Neural progenitor cell (in vitro differentiated cells): Measurements from ENCODE around the gene RSU1. TPM values are rescaled to one million over a fixed set of nuclear protein-coding genes. Genes with fewer than 3 reads are reported as not detected.

Source experiments
- DNase-seq: peaks from one replicate; pipeline ENCODE4 v3.0.0-alpha.2; 2016; ENCODE audit warnings: low spot score
- H2AFZ ChIP-seq: fragments of 200-600 bp; sonication (generic); replicated peaks from 2 replicates; pipeline ENCODE4 v1.6.1; 2016; ENCODE audit warnings: antibody characterized with exemption
- H3F3A ChIP-seq: fragments of 200-600 bp; sonication (generic); 2 replicates; pipeline ENCODE4 v1.6.1; 2016; ENCODE audit warnings: antibody characterized with exemption, low read depth
- H3K27ac ChIP-seq: fragments of 200-600 bp; sonication (generic); 2 replicates; pipeline ENCODE4 v1.5.1; 2016; ENCODE audit warnings: mild to moderate bottlenecking
- H3K27me3 ChIP-seq: fragments of 200-600 bp; sonication (generic); 2 replicates; pipeline ENCODE4 v1.6.1; 2016; ENCODE audit warnings: mild to moderate bottlenecking, moderate library complexity
- H3K36me3 ChIP-seq: fragments of 200-600 bp; sonication (generic); 2 replicates; pipeline ENCODE4 v1.5.1; 2016
- H3K4me1 ChIP-seq: fragments of 200-600 bp; sonication (generic); 2 replicates; pipeline ENCODE4 v1.6.1; 2016; ENCODE audit warnings: mixed run types
- H3K4me2 ChIP-seq: fragments of 200-600 bp; sonication (generic); 2 replicates; pipeline ENCODE4 v1.6.1; 2016
- H3K4me3 ChIP-seq: fragments of 200-600 bp; sonication (generic); 2 replicates; pipeline ENCODE4 v1.5.1; 2016
- H3K79me2 ChIP-seq: fragments of 200-600 bp; sonication (generic); 2 replicates; pipeline ENCODE4 v1.6.1; 2016; ENCODE audit warnings: low read depth
- H3K9ac ChIP-seq: fragments of 200-600 bp; sonication (generic); 2 replicates; pipeline ENCODE4 v1.6.1; 2016
- H3K9me3 ChIP-seq: fragments of 200-600 bp; sonication (generic); 2 replicates; pipeline ENCODE4 v1.5.1; 2016; ENCODE audit warnings: low read depth
- H4K20me1 ChIP-seq: fragments of 200-600 bp; sonication (generic); 2 replicates; pipeline ENCODE4 v1.6.1; 2016; ENCODE audit warnings: low read depth
- H3K27ac Mint-ChIP-seq: 3 replicates; pipeline ENCODE4 v1.8.0; 2021; ENCODE audit warnings: mixed read lengths
- H3K27me3 Mint-ChIP-seq: 2 replicates; pipeline ENCODE4 v1.8.0; 2022; ENCODE audit warnings: low read depth, mild to moderate bottlenecking, inconsistent platforms, moderate library complexity, mixed read lengths; ENCODE audit not compliant: insufficient read depth
- H3K36me3 Mint-ChIP-seq: 3 replicates; pipeline ENCODE4 v1.8.0; 2021; ENCODE audit warnings: mixed read lengths
- H3K4me1 Mint-ChIP-seq: 3 replicates; pipeline ENCODE4 v1.8.0; 2021; ENCODE audit warnings: mixed read lengths
- H3K4me3 Mint-ChIP-seq: 3 replicates; pipeline ENCODE4 v1.8.0; 2021; ENCODE audit warnings: mild to moderate bottlenecking, moderate library complexity, mixed read lengths
- H3K9me3 Mint-ChIP-seq: 3 replicates; pipeline ENCODE4 v1.8.0; 2020; ENCODE audit warnings: mixed read lengths
- EZH2 ChIP-seq: fragments of 200-600 bp; sonication (generic); IDR thresholded peaks from 2 replicates; pipeline ENCODE4 v1.6.1; 2017; ENCODE audit warnings: antibody characterized with exemption, mild to moderate bottlenecking, moderate library complexity
- EZH2phosphoT487 ChIP-seq: fragments of 200-600 bp; sonication (generic); IDR thresholded peaks from 2 replicates; pipeline ENCODE4 v1.6.1; 2017; ENCODE audit warnings: antibody characterized with exemption
- total RNA-seq: library from RNA; depleted of rRNA; stranded (reverse); fragments of >200 nt; gene quantifications from 2 replicates; pipeline ENCODE4 v1.2.3, GENCODE V29; 2015; ENCODE audit warnings: low replicate concordance
- TF ChIP-seq, protein P1 (sequence below): fragments of 200-600 bp; sonication (generic); IDR thresholded peaks from 2 replicates; pipeline ENCODE4 v1.5.1; 2017; ENCODE audit warnings: antibody characterized with exemption, mild to moderate bottlenecking

RSU1 gene
- total RNA-seq, 1 donor from 2014 or later: 9.6 TPM

DNA sequence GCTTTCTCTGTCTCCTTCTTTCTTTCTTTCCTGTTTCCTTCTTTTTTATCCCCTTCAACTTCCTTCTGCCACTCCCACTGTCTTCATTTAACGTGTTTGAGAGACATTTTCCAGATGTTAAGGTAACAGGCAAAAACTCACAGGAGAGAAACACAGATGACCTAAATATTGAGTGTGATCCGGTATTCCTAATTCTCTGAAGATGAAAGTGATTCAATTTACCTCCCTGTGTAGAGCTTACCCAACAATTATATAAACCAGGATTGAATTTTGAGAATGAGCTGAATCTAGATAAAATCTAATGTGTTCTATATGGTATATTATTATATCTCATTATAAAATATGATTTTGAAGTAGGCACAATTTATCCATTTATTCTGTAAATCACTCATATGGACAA lies 46.5 kb upstream of the RSU1 start:
- Histone ChIP-seq H3K9ac (no peak overlapping the region), H2AFZ (no peak overlapping the region), H3F3A (no peaks in the 10 kb centered on the region), H3K27ac (no peak overlapping the region), H3K4me2 (no peak overlapping the region), H4K20me1 (no peaks in the 10 kb centered on the region), H3K4me3 (no peak overlapping the region), H3K79me2 (no peaks in the 10 kb centered on the region), H3K27me3 (no peaks in the 10 kb centered on the region), H3K36me3 (no peaks in the 10 kb centered on the region), H3K4me1 (peaks cover 21% of the 10 kb centered on the region), H3K9me3 (no peaks in the 10 kb centered on the region)
- peaks cover 2% of the 10 kb centered on the region for H3K27me3 Mint-ChIP-seq
- H3K27ac Mint-ChIP-seq: no peak overlapping the region
- TF ChIP-seq, protein P1, sequence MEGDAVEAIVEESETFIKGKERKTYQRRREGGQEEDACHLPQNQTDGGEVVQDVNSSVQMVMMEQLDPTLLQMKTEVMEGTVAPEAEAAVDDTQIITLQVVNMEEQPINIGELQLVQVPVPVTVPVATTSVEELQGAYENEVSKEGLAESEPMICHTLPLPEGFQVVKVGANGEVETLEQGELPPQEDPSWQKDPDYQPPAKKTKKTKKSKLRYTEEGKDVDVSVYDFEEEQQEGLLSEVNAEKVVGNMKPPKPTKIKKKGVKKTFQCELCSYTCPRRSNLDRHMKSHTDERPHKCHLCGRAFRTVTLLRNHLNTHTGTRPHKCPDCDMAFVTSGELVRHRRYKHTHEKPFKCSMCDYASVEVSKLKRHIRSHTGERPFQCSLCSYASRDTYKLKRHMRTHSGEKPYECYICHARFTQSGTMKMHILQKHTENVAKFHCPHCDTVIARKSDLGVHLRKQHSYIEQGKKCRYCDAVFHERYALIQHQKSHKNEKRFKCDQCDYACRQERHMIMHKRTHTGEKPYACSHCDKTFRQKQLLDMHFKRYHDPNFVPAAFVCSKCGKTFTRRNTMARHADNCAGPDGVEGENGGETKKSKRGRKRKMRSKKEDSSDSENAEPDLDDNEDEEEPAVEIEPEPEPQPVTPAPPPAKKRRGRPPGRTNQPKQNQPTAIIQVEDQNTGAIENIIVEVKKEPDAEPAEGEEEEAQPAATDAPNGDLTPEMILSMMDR: no peak
- TF ChIP-seq EZH2 (no peak), EZH2phosphoT487 (no peak)
- H3K9me3 Mint-ChIP-seq: no peaks in the 10 kb centered on the region
- H3K36me3 Mint-ChIP-seq: peaks cover 5% of the 10 kb centered on the region
- DNase-seq: no peak
- no peak overlapping the region for H3K4me3 Mint-ChIP-seq
- H3K4me1 Mint-ChIP-seq: peaks cover 32% of the 10 kb centered on the region

DNA sequence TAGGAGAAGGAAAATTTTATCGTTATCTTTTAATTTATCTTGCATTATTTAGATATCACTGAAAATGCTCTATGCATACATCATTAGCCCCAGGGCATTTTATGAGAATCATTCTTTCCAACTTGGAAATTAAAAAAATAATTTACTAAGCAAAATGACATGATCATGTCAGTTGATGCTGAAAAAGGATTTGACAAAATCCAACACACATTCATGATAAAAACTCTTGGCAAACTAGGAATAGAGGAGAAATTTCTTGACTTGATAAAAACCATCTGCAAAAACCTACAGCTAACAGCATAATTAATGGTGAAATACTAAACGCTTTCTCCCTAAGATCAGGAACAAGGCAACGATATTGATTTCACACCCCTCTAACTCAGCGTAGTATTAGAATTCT lies 40.2 kb upstream of the RSU1 start:
- Histone ChIP-seq H3K36me3 (no peaks in the 10 kb centered on the region), H3K4me3 (no peak overlapping the region), H3K27ac (no peak overlapping the region), H3K9me3 (no peaks in the 10 kb centered on the region), H3K4me2 (no peak overlapping the region), H4K20me1 (no peaks in the 10 kb centered on the region), H3K9ac (no peak overlapping the region), H2AFZ (no peak overlapping the region), H3K79me2 (no peaks in the 10 kb centered on the region), H3K27me3 (no peaks in the 10 kb centered on the region), H3F3A (no peaks in the 10 kb centered on the region), H3K4me1 (no peaks in the 10 kb centered on the region)
- Mint-ChIP-seq H3K4me1 (peaks cover 35% of the 10 kb centered on the region), H3K36me3 (no peaks in the 10 kb centered on the region), H3K4me3 (no peak overlapping the region), H3K9me3 (no peaks in the 10 kb centered on the region), H3K27ac (peak overlapping the region; percentile 44), H3K27me3 (peaks cover 5% of the 10 kb centered on the region)
- no peak for DNase-seq
- TF ChIP-seq, protein P1: no peak
- no peak for TF ChIP-seq EZH2
- TF ChIP-seq EZH2phosphoT487: no peak

DNA sequence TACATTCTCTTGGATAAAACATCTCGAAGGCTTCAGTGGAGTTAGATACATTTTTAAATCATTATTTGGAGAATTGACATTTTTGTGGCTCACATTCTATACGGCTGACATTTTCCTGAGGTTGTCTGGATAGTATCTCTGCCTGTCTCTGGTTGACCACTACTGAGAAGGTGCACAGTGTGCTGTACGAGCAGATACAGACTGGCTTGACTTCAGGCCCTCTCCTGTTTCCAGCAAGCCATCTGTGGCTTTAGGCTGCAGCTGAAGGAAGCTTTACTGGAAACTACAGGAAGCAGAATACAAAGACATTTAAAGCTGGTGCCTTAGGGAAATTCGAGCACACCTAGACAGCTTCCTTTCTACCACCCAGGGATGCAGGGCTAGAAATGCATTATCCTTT lies 39.3 kb upstream of the RSU1 start:
- Histone ChIP-seq H3K4me3 (no peak overlapping the region), H3K9ac (no peak overlapping the region), H3K27ac (no peak overlapping the region), H4K20me1 (no peaks in the 10 kb centered on the region), H3K4me2 (no peak overlapping the region), H2AFZ (peak overlapping the region; percentile 48), H3K79me2 (no peaks in the 10 kb centered on the region), H3K9me3 (no peaks in the 10 kb centered on the region), H3K4me1 (no peaks in the 10 kb centered on the region), H3K27me3 (no peaks in the 10 kb centered on the region), H3K36me3 (no peaks in the 10 kb centered on the region), H3F3A (no peaks in the 10 kb centered on the region)
- Mint-ChIP-seq H3K27me3 (peaks cover 5% of the 10 kb centered on the region), H3K4me1 (peaks cover 35% of the 10 kb centered on the region), H3K36me3 (no peaks in the 10 kb centered on the region), H3K27ac (peak overlapping the region; percentile 59), H3K9me3 (no peaks in the 10 kb centered on the region), H3K4me3 (no peak overlapping the region)
- DNase-seq: peak; percentile 9
- TF ChIP-seq, protein P1: no peak
- TF ChIP-seq EZH2 (no peak), EZH2phosphoT487 (no peak)
